K562 (cell line): ENCODE results near the gene KIF20B. TPM values are rescaled to one million over a fixed set of nuclear protein-coding genes. Genes with fewer than 3 reads are reported as not detected.

Experiments
- ATAC-seq: fragments of 200-7000 bp; cut with Tn5 transposase; 3 replicates; pipeline ENCODE4 v1.9.1; 2020; ENCODE audit warnings: moderate library complexity
- BruUV-seq: library from RNA; stranded (reverse); fragments of 400-500 nt; replicated peaks from 2 replicates; lab custom pipeline; 2021; lab: Mats Ljungman, UMichigan
- CTCF ChIA-PET: fragments of 300-600 bp; formaldehyde crosslinking; extraction: SDS; loops from one replicate; lab custom pipeline; 2021; ENCODE audit warnings: low intra/inter-chr PET ratio; lab: Yijun Ruan, JAX
- POLR2A ChIA-PET: fragments of 300-600, 350-650 bp; sonication (Branson Sonifier 250); formaldehyde crosslinking; extraction: SDS; loops from one replicate; lab custom pipeline; 2021; ENCODE audit warnings: antibody characterized with exemption, inconsistent platforms; lab: Yijun Ruan, JAX
- DNase-seq, 4 experiments: peaks; one replicate each; pipeline versions ENCODE4 v3.0.0 to v3.0.0-alpha.2; 2011 to 2018; ENCODE audit warnings: low spot score in 3 of 4, mixed read lengths in 3 of 4; ENCODE audit errors: extremely low read depth in 1 of 4
- FAIRE-seq: peaks from 2 replicates; lab custom pipeline; 2011; peaks lifted over from hg19 to GRCh38; lab: Jason Lieb, UNC
- H2AFZ ChIP-seq: 2 replicates; pipeline ENCODE4 v1.6.0; 2011; ENCODE audit warnings: low read depth, low read length, control low read depth, inconsistent platforms
- H3K27ac ChIP-seq: fragments of 200-600 bp; 3 replicates; pipeline ENCODE4 v1.8.0; 2011; ENCODE audit warnings: low read depth, mild to moderate bottlenecking, control low read depth, inconsistent platforms, low read length, moderate library complexity, mixed read lengths; ENCODE audit errors: extremely low read depth
- H3K27me3 ChIP-seq, 2 experiments: fragments of 300-600 bp in 1 of 2; 2 replicates in 1 of 2; 3 replicates in 1 of 2; pipeline versions ENCODE4 v1.6.0 to v1.8.0; 2011; ENCODE audit warnings: inconsistent platforms in 2 of 2, low read length in 2 of 2, mild to moderate bottlenecking in 1 of 2, mixed read lengths in 1 of 2, moderate library complexity in 1 of 2; ENCODE audit not compliant: control insufficient read depth in 2 of 2, insufficient read depth in 2 of 2
- H3K36me3 ChIP-seq: fragments of 300-600 bp; 3 replicates; pipeline ENCODE4 v1.8.0; 2011; ENCODE audit warnings: mild to moderate bottlenecking, low read length, inconsistent platforms; ENCODE audit not compliant: control insufficient read depth, insufficient read depth
- H3K4me1 ChIP-seq, 2 experiments: fragments of 200-600 bp in 1 of 2; replicated peaks in 1 of 2; 2 replicates in 1 of 2; 3 replicates in 1 of 2; pipeline versions ENCODE4 v1.5.1 to v1.8.0; 2011; ENCODE audit warnings: inconsistent platforms in 2 of 2, low read length in 2 of 2, mild to moderate bottlenecking in 1 of 2, mixed read lengths in 1 of 2, moderate library complexity in 1 of 2; ENCODE audit not compliant: control insufficient read depth in 2 of 2, insufficient read depth in 2 of 2
- H3K4me2 ChIP-seq: 2 replicates; pipeline ENCODE4 v1.6.1; 2011; ENCODE audit warnings: low read length, control low read depth, inconsistent platforms, mixed read lengths; ENCODE audit not compliant: insufficient read depth
- H3K4me3 ChIP-seq: fragments of 200-600 bp; sonication (generic), shearing (Covaris generic); 2 replicates; pipeline ENCODE4 v1.5.1; 2016; ENCODE audit warnings: control low read depth, inconsistent platforms
- H3K79me2 ChIP-seq: fragments of 200-600 bp; 3 replicates; pipeline ENCODE4 v1.8.0; 2011; ENCODE audit warnings: low read length, inconsistent platforms; ENCODE audit not compliant: control insufficient read depth, insufficient read depth
- H3K9ac ChIP-seq, 2 experiments: 2 replicates each; pipeline versions ENCODE4 v1.6.0 to v1.6.1; 2011; ENCODE audit warnings: low read depth in 2 of 2, low read length in 2 of 2, control low read depth in 1 of 2, inconsistent platforms in 1 of 2, mild to moderate bottlenecking in 1 of 2, mixed read lengths in 1 of 2; ENCODE audit not compliant: insufficient read depth in 1 of 2
- H3K9me1 ChIP-seq: one replicate; pipeline ENCODE4 v1.6.0; 2011; ENCODE audit warnings: inconsistent platforms, mild to moderate bottlenecking, low read length, moderate library complexity; ENCODE audit not compliant: control insufficient read depth, insufficient read depth
- H3K9me3 ChIP-seq: replicated peaks from 2 replicates; pipeline ENCODE4 v1.5.1; 2011; ENCODE audit warnings: low read depth, low read length, inconsistent platforms; ENCODE audit not compliant: control insufficient read depth, insufficient read depth
- H4K20me1 ChIP-seq: replicated peaks from 2 replicates; pipeline ENCODE4 v1.6.1; 2011; ENCODE audit warnings: low read length, inconsistent platforms, mixed read lengths; ENCODE audit not compliant: control insufficient read depth, insufficient read depth
- DLX4 ChIP-seq: fragments of 250-450 bp; sonication (Bioruptor Pico); IDR thresholded peaks from 2 replicates; pipeline ENCODE4 v1.6.1; 2021; ENCODE audit warnings: mild to moderate bottlenecking
- KDM4B ChIP-seq, 2 experiments: fragments of 450-650 bp in 1 of 2; sonication (generic) in 1 of 2; IDR thresholded peaks; 2 replicates each; pipeline ENCODE4 v1.6.1; 2016 to 2017; ENCODE audit warnings: borderline replicate concordance in 2 of 2, antibody characterized with exemption in 1 of 2, low read depth in 1 of 2, mild to moderate bottlenecking in 1 of 2
- ZFP91 ChIP-seq: sonication (generic); formaldehyde crosslinking; IDR thresholded peaks from 2 replicates; pipeline ENCODE4 v1.8.0; 2022; ENCODE audit warnings: mild to moderate bottlenecking, missing genetic modification reagents
- WGBS: fragments of 100-300 bp; shearing (Covaris generic); methylation state at CpG from one replicate; pipeline ENCODE4 v1.1.6; 2016; ENCODE audit warnings: low coverage, mixed read lengths; ENCODE audit not compliant: insufficient coverage; ENCODE audit errors: missing lambda C conversion rate; 5-methylcytosine and 5-hydroxymethylcytosine counted together
- in situ Hi-C: fragments of 300-500 bp; cut with MboI; formaldehyde crosslinking; loops from 4 replicates; pipeline ENCODE4 v1.15.0; 2018; ENCODE audit warnings: inconsistent platforms, mixed read lengths
- intact Hi-C: fragments of 100-400 bp; cut with micrococcal nuclease; formaldehyde crosslinking; loops from 2 replicates; pipeline ENCODE4 v1.14.2; 2022
- polyA plus RNA-seq, 8 experiments: library from polyadenylated mRNA; depleted of rRNA in 4 of 8; stranded (reverse) in 5 of 8; unstranded in 3 of 8; fragments of >200 nt; fragmentation: Nextera tagmentation in 2 of 8; fragmentation: Illumina TruSeq in 1 of 8; extraction: Ambion mirVana in 2 of 8; extraction: Trizol in 1 of 8; gene quantifications; 2 replicates each; pipeline versions ENCODE4 v1.2.1 to v1.2.3, GENCODE V29; 2011 to 2014; ENCODE audit warnings: inconsistent platforms in 1 of 8, missing spikeins in 1 of 8
- total RNA-seq, 7 experiments: library from RNA; depleted of rRNA in 6 of 7; stranded (reverse); fragments of >200 nt in 6 of 7; fragmentation: Illumina TruSeq in 2 of 7; extraction: Trizol in 2 of 7; gene quantifications; 2 replicates each; pipeline versions ENCODE4 v1.2.1 to v1.2.3, GENCODE V29; 2011 to 2021; ENCODE audit warnings: low replicate concordance in 1 of 7

The KIF20B gene
- total and polyA plus RNA-seq, 9 of the 15 experiments (the other 6 are each of a cell fraction or from before 2014, with no cell fraction given): 18.6 to 56.5 (median 32.9) TPM

GRCh38 chr10:89652806-89653370 lies 48.5 kb upstream of the KIF20B start:
- WGBS: 72% methylated on average over 3 of the region's 3 CpGs
- H3K27ac ChIP-seq: no peak overlapping the region
- no peaks in the 10 kb centered on the region for H4K20me1 ChIP-seq
- no peaks in the 10 kb centered on the region for H3K36me3 ChIP-seq
- FAIRE-seq: no peak
- H2AFZ ChIP-seq: no peak overlapping the region
- H3K79me2 ChIP-seq: no peaks in the 10 kb centered on the region
- no peaks in the 10 kb centered on the region for H3K9me1 ChIP-seq
- no peak for ATAC-seq
- H3K9ac ChIP-seq: no peak overlapping the region
- TF ChIP-seq ZFP91 (no peak), DLX4 (CRISPR knock-in tag) (no peak), KDM4B (IDR thresholded peaks at IDR 0.05; ENCODE audit: borderline replicate concordance in 2 of 2, low read depth in 1 of 2) (no peak)
- TF ChIP-seq, all 486 proteins: peak for 0
- Histone ChIP-seq H3K4me1 (peaks cover 0 to 15% of the 10 kb centered on the region in 2 experiments; a peak in 1 of 5 replicates), H3K9me3 (no peaks in the 10 kb centered on the region), H3K27me3 (no peaks in the 10 kb centered on the region), H3K4me3 (no peak overlapping the region), H3K4me2 (no peak overlapping the region)
- POLR2A ChIA-PET: no interaction called here
- no TSS peak for BruUV-seq
- in situ Hi-C loops (no loop called here), intact Hi-C loops (no loop called here)
- CTCF ChIA-PET: no interaction called here
- no peak for DNase-seq
